LNCAP (cell line): ENCODE measurements around the gene YAF2.

ENCODE experiments used
- TF ChIP-seq, protein P1 (sequence below): fragments of 450-650 bp; IDR thresholded peaks from 2 replicates; pipeline ENCODE4 v1.5.1; 2017; ENCODE audit warnings: mild to moderate bottlenecking

Gene YAF2

DNA sequence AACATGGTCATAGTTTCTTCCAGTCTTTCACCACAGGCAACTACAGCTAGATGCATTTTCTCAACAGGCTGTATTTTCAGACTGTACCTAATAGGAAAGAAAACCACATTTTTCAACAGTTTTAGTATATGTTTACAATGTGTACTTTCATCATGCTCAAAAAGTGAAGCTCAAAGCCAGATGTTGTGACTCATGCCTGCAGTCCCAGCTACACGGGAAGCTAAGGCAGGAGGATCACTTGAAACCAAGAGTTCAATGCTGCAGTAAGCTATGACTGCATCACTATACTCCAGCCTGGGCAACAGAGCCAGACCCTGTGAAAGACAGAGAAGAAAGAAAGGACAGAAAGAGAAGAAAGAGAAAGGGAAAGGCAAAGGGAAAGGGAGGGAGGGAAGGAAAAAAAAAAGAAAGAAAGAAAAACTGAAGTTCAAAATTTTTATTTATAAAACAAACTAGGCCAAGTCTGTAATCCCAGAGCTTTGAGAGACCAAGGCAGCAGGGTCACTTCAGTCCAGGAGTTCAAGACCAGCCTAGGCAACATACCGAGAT is 118.9 kb downstream of the YAF2 start:
- TF ChIP-seq, protein P1, sequence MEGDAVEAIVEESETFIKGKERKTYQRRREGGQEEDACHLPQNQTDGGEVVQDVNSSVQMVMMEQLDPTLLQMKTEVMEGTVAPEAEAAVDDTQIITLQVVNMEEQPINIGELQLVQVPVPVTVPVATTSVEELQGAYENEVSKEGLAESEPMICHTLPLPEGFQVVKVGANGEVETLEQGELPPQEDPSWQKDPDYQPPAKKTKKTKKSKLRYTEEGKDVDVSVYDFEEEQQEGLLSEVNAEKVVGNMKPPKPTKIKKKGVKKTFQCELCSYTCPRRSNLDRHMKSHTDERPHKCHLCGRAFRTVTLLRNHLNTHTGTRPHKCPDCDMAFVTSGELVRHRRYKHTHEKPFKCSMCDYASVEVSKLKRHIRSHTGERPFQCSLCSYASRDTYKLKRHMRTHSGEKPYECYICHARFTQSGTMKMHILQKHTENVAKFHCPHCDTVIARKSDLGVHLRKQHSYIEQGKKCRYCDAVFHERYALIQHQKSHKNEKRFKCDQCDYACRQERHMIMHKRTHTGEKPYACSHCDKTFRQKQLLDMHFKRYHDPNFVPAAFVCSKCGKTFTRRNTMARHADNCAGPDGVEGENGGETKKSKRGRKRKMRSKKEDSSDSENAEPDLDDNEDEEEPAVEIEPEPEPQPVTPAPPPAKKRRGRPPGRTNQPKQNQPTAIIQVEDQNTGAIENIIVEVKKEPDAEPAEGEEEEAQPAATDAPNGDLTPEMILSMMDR: no peak

DNA sequence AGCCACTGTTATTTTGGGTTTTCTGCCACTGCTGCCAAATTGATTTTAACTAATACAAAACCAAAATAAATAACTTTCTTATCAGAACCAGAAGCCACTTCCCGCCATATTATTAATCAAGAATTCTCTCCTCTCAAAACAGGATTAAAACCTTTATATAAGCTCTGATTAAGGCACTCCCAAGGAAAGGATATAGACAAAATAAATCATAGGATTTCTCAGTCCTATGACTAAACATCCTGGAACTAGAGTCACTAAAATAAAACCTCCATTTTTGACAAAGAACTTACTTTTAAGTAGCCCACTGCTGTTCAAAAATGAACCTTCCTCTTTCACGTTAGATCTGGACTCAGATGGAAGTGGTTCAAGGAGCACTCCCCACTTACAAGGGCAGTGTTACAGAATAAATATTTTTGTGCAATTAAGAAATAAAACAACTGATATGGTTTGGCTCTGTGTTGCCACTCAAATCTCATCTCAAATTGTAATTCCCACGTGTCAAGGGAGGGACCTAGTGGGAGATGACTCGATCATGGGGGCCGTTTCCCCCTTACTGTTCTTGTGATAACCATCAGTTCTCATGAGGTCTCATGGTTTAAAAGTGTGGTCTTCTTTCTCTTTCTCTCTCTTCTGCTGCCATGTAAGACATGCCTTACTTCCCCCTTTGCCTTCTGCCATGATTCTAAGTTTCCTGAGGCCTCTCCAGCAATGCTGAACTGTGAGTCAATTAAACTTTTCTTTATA is 119.7 kb downstream of the YAF2 start:
- TF ChIP-seq, protein P1: no peak

DNA sequence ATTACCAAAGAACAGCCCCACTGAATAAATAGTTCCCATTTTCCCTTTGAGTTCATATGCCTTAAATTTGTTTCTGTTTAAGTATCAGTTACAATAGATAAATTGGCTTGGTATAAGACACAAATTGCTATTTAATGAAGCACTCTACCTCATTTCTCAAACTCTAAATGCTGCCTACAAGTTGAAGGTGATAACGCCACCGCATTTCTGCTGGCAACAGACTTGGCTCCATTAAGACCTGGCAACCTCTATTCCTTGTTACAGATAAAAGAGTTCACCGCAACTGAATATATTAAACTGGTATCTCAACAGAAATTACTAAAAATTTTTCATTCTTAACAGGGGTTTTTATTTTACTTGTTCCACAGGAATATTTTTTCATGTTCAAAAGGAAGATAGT is 129.0 kb downstream of the YAF2 start:
- TF ChIP-seq, protein P1: no peak
